ENCODE data around the gene WDR18.

WDR18 gene

GRCh38 chr19:1007399-1008251 is 23.5 kb downstream of the WDR18 start:
- DNase-seq (ENCODE audit: low read depth in 2 of 2), result no peak

GRCh38 chr19:1008268-1009040 is 24.3 kb downstream of the WDR18 start:
- DNase-seq (ENCODE audit: low read depth in 2 of 2), result no peak

- no peak for DNase-seq (ENCODE audit: low read depth in 2 of 2)
Observed at GRCh38 chr19:1009041-1009980, 25.2 kb downstream of the WDR18 start.

GRCh38 chr19:1009981-1010538 is 25.9 kb downstream of the WDR18 start:
- no peak for DNase-seq (ENCODE audit: low read depth in 2 of 2)

GRCh38 chr19:1010586-1011510 is 26.7 kb downstream of the WDR18 start:
- no peak for DNase-seq (ENCODE audit: low read depth in 2 of 2)

GRCh38 chr19:1011831-1012333 is 27.7 kb downstream of the WDR18 start:
- DNase-seq (ENCODE audit: low read depth in 2 of 2), result no peak

- DNase-seq (ENCODE audit: low read depth in 2 of 2), result no peak
Observed at GRCh38 chr19:1012334-1012733, 28.2 kb downstream of the WDR18 start.

GRCh38 chr19:1013218-1013617 is 29.1 kb downstream of the WDR18 start:
- no peak for DNase-seq (ENCODE audit: low read depth in 2 of 2)

- DNase-seq (ENCODE audit: low read depth in 2 of 2), result no peak
Observed at GRCh38 chr19:1014161-1015060, 30.3 kb downstream of the WDR18 start.

GRCh38 chr19:1015061-1015781 is 31.1 kb downstream of the WDR18 start:
- DNase-seq (ENCODE audit: low read depth in 2 of 2), result no peak

- no peak for DNase-seq (ENCODE audit: low read depth in 2 of 2)
Observed at GRCh38 chr19:1015782-1016646, 31.9 kb downstream of the WDR18 start.

GRCh38 chr19:1016647-1017114 is 32.5 kb downstream of the WDR18 start:
- DNase-seq (ENCODE audit: low read depth in 2 of 2), result no peak

GRCh38 chr19:1017115-1017905 is 33.2 kb downstream of the WDR18 start:
- no peak for DNase-seq (ENCODE audit: low read depth in 2 of 2)

- no peak for DNase-seq (ENCODE audit: low read depth in 2 of 2)
Observed at GRCh38 chr19:1017906-1018305, 33.8 kb downstream of the WDR18 start.

- DNase-seq (ENCODE audit: low read depth in 2 of 2), result no peak
Observed at GRCh38 chr19:1018393-1018792, 34.2 kb downstream of the WDR18 start.

GRCh38 chr19:1018932-1019615 is 34.9 kb downstream of the WDR18 start:
- no peak for DNase-seq (ENCODE audit: low read depth in 2 of 2)

Measured in stimulated activated CD4-positive, alpha-beta T cell treated with anti-CD3 and anti-CD28 coated beads, Interleukin-1b, Interleukin-23, amount 100 ng/mL, for 4 hours (primary cell).